Panc1 (cell line): ENCODE data around the gene TBC1D13.

Experiments
- POLR2AphosphoS5 ChIP-seq: IDR thresholded peaks from 2 replicates; pipeline ENCODE4 v1.6.1; 2012; ENCODE audit warnings: mild to moderate bottlenecking, low read depth, low read length, moderate library complexity
- TCF7L2 ChIP-seq: IDR thresholded peaks from 2 replicates; pipeline ENCODE4 v1.6.1; 2011; ENCODE audit warnings: mild to moderate bottlenecking, low read depth, low read length, inconsistent platforms
- TF ChIP-seq, protein P1 (sequence below): fragments of 450-650 bp; IDR thresholded peaks from 2 replicates; pipeline ENCODE4 v1.5.1; 2017; ENCODE audit warnings: mild to moderate bottlenecking

- TF ChIP-seq, protein P1, sequence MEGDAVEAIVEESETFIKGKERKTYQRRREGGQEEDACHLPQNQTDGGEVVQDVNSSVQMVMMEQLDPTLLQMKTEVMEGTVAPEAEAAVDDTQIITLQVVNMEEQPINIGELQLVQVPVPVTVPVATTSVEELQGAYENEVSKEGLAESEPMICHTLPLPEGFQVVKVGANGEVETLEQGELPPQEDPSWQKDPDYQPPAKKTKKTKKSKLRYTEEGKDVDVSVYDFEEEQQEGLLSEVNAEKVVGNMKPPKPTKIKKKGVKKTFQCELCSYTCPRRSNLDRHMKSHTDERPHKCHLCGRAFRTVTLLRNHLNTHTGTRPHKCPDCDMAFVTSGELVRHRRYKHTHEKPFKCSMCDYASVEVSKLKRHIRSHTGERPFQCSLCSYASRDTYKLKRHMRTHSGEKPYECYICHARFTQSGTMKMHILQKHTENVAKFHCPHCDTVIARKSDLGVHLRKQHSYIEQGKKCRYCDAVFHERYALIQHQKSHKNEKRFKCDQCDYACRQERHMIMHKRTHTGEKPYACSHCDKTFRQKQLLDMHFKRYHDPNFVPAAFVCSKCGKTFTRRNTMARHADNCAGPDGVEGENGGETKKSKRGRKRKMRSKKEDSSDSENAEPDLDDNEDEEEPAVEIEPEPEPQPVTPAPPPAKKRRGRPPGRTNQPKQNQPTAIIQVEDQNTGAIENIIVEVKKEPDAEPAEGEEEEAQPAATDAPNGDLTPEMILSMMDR = no peak
- no peak for TF ChIP-seq POLR2AphosphoS5
- no peak for TF ChIP-seq TCF7L2
Measured at GRCh38 chr9:128809831-128810230, 22.8 kb downstream of the TBC1D13 start.
